HG03066 (cell line): ENCODE measurements around the gene PRRC2A.

ENCODE experiments used
- ATAC-seq: cut with Tn5 transposase; IDR thresholded peaks from one replicate; pipeline ENCODE4 v1.9.1; 2021; ENCODE audit warnings: low read depth; ENCODE audit not compliant: unreplicated experiment

The PRRC2A gene

DNA sequence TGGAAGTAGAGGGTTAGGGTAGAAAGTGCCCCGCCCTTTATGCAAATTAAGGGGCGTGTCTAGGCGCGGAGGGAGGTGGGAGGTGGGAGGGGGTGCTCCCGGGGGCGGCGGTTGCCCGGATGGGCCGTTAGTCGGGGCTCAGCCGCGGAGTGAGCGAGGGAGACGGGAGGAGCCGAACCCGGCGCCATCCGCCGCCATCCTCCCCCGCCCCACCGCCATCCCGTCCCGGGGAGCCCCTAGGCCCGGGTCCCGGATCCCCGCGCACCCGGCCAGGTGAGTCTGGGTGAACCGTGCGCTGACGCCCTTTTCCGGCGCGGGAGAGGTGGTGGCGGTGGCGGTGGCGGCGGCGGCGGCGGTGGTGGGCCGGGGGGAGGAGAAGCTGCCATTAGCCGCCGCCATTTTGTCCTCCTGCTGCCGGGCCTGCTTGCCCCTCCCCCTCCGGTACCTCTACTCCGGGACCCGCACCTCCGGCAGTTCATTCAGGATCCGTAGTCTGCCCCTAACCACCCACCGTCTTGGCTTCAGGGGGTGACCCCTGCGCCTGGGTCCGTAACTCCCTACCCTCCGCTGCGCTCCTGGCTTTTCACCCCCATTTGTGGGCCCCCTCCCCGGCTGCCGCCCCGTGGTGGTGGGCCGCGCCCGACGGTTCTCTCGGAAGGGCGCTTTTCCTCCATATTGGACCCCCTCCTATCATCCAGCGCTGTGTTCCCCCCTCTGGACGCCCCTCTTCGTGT, at the start of gene PRRC2A:
TSS of gene PRRC2A (plus strand) at position 130 of the 734 bp plus-strand sequence. CDS start 2,075 bp downstream, outside the sequence.
- ATAC-seq = peak; percentile 34

DNA sequence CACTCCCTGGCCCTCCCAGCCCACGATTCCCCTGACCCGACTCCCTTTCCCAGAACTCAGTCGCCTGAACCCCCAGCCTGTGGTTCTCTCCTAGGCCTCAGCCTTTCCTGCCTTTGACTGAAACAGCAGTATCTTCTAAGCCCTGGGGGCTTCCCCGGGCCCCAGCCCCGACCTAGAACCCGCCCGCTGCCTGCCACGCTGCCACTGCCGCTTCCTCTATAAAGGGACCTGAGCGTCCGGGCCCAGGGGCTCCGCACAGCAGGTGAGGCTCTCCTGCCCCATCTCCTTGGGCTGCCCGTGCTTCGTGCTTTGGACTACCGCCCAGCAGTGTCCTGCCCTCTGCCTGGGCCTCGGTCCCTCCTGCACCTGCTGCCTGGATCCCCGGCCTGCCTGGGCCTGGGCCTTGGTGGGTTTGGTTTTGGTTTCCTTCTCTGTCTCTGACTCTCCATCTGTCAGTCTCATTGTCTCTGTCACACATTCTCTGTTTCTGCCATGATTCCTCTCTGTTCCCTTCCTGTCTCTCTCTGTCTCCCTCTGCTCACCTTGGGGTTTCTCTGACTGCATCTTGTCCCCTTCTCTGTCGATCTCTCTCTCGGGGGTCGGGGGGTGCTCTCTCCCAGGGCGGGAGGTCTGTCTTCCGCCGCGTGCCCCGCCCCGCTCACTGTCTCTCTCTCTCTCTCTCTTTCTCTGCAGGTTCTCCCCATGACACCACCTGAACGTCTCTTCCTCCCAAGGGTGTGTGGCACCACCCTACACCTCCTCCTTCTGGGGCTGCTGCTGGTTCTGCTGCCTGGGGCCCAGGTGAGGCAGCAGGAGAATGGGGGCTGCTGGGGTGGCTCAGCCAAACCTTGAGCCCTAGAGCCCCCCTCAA, 48.2 kb upstream of the PRRC2A start, which contains the start of gene LTA:
TSS of gene LTA (plus strand) at position 249 of the 871 bp plus-strand sequence. CDS start at position 703, 454 bp downstream.
- peak; percentile 52 for ATAC-seq

DNA sequence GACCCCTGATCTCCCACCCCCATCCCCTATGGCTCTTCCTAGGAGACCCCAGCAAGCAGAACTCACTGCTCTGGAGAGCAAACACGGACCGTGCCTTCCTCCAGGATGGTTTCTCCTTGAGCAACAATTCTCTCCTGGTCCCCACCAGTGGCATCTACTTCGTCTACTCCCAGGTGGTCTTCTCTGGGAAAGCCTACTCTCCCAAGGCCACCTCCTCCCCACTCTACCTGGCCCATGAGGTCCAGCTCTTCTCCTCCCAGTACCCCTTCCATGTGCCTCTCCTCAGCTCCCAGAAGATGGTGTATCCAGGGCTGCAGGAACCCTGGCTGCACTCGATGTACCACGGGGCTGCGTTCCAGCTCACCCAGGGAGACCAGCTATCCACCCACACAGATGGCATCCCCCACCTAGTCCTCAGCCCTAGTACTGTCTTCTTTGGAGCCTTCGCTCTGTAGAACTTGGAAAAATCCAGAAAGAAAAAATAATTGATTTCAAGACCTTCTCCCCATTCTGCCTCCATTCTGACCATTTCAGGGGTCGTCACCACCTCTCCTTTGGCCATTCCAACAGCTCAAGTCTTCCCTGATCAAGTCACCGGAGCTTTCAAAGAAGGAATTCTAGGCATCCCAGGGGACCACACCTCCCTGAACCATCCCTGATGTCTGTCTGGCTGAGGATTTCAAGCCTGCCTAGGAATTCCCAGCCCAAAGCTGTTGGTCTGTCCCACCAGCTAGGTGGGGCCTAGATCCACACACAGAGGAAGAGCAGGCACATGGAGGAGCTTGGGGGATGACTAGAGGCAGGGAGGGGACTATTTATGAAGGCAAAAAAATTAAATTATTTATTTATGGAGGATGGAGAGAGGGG, 47.0 kb upstream of the PRRC2A start:
- ATAC-seq = no peak

DNA sequence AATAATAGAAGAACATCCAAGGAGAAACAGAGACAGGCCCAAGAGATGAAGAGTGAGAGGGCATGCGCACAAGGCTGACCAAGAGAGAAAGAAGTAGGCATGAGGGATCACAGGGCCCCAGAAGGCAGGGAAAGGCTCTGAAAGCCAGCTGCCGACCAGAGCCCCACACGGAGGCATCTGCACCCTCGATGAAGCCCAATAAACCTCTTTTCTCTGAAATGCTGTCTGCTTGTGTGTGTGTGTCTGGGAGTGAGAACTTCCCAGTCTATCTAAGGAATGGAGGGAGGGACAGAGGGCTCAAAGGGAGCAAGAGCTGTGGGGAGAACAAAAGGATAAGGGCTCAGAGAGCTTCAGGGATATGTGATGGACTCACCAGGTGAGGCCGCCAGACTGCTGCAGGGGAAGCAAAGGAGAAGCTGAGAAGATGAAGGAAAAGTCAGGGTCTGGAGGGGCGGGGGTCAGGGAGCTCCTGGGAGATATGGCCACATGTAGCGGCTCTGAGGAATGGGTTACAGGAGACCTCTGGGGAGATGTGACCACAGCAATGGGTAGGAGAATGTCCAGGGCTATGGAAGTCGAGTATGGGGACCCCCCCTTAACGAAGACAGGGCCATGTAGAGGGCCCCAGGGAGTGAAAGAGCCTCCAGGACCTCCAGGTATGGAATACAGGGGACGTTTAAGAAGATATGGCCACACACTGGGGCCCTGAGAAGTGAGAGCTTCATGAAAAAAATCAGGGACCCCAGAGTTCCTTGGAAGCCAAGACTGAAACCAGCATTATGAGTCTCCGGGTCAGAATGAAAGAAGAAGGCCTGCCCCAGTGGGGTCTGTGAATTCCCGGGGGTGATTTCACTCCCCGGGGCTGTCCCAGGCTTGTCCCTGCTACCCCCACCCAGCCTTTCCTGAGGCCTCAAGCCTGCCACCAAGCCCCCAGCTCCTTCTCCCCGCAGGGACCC, 46.1 kb upstream of the PRRC2A start:
- ATAC-seq = no peak

DNA sequence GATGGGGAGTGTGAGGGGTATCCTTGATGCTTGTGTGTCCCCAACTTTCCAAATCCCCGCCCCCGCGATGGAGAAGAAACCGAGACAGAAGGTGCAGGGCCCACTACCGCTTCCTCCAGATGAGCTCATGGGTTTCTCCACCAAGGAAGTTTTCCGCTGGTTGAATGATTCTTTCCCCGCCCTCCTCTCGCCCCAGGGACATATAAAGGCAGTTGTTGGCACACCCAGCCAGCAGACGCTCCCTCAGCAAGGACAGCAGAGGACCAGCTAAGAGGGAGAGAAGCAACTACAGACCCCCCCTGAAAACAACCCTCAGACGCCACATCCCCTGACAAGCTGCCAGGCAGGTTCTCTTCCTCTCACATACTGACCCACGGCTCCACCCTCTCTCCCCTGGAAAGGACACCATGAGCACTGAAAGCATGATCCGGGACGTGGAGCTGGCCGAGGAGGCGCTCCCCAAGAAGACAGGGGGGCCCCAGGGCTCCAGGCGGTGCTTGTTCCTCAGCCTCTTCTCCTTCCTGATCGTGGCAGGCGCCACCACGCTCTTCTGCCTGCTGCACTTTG, 45.1 kb upstream of the PRRC2A start, which contains the start of gene TNF:
TSS of gene TNF (plus strand) at position 231 of the 567 bp plus-strand sequence. CDS start at position 408, 177 bp downstream.
- ATAC-seq = no peak

DNA sequence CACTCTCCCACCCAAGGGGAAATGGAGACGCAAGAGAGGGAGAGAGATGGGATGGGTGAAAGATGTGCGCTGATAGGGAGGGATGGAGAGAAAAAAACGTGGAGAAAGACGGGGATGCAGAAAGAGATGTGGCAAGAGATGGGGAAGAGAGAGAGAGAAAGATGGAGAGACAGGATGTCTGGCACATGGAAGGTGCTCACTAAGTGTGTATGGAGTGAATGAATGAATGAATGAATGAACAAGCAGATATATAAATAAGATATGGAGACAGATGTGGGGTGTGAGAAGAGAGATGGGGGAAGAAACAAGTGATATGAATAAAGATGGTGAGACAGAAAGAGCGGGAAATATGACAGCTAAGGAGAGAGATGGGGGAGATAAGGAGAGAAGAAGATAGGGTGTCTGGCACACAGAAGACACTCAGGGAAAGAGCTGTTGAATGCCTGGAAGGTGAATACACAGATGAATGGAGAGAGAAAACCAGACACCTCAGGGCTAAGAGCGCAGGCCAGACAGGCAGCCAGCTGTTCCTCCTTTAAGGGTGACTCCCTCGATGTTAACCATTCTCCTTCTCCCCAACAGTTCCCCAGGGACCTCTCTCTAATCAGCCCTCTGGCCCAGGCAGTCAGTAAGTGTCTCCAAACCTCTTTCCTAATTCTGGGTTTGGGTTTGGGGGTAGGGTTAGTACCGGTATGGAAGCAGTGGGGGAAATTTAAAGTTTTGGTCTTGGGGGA, 44.4 kb upstream of the PRRC2A start:
- no peak for ATAC-seq

DNA sequence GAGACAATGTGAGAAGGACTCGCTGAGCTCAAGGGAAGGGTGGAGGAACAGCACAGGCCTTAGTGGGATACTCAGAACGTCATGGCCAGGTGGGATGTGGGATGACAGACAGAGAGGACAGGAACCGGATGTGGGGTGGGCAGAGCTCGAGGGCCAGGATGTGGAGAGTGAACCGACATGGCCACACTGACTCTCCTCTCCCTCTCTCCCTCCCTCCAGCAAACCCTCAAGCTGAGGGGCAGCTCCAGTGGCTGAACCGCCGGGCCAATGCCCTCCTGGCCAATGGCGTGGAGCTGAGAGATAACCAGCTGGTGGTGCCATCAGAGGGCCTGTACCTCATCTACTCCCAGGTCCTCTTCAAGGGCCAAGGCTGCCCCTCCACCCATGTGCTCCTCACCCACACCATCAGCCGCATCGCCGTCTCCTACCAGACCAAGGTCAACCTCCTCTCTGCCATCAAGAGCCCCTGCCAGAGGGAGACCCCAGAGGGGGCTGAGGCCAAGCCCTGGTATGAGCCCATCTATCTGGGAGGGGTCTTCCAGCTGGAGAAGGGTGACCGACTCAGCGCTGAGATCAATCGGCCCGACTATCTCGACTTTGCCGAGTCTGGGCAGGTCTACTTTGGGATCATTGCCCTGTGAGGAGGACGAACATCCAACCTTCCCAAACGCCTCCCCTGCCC, 43.5 kb upstream of the PRRC2A start:
- no peak for ATAC-seq

DNA sequence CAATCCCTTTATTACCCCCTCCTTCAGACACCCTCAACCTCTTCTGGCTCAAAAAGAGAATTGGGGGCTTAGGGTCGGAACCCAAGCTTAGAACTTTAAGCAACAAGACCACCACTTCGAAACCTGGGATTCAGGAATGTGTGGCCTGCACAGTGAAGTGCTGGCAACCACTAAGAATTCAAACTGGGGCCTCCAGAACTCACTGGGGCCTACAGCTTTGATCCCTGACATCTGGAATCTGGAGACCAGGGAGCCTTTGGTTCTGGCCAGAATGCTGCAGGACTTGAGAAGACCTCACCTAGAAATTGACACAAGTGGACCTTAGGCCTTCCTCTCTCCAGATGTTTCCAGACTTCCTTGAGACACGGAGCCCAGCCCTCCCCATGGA, 42.9 kb upstream of the PRRC2A start:
- ATAC-seq = no peak

DNA sequence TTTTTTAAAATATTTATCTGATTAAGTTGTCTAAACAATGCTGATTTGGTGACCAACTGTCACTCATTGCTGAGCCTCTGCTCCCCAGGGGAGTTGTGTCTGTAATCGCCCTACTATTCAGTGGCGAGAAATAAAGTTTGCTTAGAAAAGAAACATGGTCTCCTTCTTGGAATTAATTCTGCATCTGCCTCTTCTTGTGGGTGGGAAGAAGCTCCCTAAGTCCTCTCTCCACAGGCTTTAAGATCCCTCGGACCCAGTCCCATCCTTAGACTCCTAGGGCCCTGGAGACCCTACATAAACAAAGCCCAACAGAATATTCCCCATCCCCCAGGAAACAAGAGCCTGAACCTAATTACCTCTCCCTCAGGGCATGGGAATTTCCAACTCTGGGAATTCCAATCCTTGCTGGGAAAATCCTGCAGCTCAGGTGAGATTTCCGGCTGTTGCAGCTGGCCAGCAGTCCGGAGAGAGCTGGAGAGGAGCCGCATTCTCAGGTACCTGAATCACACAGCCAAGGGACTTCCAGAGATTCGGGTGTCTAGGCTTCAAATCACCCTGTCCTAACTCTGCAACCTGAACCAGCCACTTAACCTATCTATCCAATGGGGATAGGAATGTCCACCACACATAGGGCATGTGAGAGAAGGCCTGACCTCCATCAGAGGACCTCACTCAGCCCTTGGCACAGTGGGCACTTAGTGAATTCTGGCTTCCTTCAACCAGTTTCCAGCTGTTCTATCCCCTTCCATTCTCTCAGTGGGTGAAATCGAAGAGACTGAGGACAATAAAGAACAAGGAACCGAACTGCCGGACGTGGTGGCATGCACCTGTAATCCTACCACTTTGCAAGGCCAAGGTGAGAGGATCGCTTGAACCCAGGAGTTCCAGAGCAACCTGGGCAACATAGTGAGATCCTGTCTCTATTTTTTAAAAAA, 42.1 kb upstream of the PRRC2A start:
- no peak for ATAC-seq

DNA sequence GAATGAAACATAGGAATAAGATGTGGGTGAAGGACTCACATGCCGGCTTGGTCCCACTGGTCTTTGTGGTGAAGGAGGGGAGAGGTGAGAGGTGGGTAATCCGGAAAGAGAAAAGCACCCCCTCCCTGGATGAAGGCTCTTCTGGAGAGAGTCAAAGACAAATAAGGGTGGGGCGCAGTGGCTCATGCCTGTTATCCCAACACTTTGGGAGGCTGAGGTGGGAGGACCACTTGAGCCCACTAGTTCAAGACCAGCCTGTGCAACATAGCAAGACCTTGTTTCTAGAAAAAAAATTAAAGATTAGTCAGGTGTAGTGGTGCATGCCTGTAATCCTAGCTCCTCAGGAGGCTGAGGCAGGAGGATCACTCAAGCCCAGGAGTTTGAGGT, 41.4 kb upstream of the PRRC2A start:
- no peak for ATAC-seq

DNA sequence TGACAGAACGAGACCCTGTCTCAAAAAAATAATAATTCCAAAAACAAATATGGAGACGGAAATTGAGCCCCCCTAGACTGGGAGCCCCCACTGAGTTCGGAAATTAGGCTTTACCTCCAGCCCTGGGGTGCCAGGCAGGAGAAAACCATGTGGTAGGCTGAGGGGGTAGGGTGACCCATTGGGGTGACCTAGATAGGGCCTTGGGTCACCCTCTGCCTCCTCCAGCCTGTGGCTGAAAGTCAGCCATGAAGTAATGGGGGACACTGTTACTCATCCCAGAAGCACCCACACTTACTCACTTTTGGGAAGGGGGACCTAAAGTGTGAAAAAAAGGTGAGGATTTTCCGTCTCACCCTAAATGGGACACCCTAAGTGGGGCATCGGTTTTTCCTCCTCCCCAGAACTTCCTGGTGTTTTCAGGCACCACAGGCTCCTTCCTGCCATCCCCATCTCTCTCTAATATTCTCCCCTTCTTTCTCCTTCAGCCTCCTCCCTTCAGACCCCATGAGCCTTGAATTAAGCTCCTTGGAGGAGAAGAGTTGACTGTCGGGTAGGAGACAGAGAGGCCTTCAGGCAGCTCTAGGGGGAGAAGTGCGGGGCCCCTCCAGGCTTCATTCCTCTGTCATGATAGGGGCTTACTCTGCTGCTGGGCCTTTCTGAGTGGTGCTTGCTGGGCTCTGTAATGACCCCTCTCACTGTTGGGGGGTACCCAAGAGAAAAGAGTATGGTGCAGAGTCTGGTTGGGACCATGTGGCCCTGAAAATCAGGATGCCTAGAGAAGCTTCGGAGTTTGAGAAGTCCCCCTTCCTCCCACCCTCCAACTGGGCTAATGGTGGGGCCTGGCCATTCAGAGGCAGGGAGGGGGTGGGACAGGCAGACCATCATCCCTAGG, 40.7 kb upstream of the PRRC2A start:
- ATAC-seq = no peak

DNA sequence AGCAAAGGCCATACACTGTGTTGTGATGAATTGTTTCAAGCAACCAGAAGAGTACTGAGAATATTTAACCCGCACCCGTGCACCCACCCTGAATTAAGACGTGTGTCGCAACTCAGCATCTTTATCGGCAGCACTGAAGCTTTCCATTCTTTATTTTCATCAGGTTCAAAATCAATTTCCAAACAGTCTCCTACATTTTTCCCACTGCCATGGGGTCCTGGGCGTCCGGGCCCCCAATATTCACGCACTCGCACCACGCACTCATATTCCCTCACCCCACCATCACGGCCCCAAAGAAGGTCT, 40.1 kb upstream of the PRRC2A start:
- peak; percentile 6 for ATAC-seq

DNA sequence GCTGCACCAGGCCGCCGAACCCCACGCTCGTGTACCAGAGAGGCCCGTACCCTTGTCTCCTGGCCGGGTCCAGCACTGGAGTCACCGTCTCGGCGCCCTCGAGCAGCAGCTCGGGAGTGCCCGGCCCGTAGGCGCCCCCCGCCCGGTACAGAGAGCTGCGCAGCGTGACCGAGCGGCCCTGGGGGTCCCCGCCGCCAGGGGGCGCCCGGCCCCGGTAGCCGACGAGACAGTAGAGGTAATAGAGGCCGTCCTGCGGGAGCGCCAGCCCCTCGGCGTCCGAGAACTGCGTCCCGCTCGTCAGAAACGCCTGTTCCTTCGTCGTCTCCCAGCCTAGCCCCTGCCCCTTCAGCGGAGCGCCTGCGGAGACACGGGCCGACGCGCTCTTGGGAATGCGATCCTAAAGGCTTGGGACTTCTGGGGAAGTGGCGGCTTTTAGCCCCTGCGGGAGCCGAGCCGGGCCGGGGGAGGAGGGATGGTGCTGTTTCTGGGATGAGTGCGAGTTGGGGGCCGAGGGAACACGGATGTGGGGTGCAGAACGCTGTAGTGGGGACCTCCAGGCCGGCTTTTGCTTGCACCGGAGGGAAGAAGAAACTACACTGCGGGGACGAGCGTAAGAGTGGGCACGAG, 39.6 kb upstream of the PRRC2A start:
- peak; percentile 58 for ATAC-seq

DNA sequence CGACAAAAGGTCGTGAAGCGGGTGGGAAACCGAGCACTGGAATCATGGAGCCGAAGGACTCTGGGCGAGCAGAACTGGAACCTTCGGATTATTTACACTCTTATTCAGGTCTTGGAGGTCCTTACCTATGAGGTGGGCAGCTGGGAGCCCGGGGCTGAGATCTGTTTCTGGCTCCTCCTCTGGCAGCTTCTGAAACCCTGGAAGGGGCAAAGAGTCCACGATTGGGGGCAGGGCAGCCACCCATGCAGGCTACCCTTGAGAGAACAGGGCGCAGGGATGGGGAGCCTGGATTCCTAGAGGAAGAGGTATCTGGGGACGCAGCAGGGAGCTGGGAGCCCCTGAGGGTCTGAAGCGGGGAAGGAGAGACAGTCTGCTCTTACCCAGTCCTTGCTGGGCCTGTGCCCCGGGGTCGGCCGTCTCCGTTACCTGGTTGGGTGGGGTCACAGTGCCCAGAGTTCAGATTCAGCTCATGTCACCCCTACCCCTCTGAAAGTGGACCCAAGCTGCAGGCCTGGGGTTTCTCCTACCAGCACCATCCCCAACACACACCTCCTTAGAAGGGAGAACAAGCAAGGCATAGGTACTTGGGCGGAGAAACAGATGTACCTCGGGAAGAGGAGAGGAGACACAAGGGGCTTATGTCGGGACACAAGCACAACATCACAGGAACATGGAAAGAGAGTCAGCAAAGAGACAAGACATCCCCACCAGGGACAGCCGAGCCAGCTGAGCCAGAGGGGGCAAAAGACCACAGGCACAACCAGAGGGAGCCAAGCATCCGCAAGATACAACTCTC, 38.9 kb upstream of the PRRC2A start:
- ATAC-seq = no peak

DNA sequence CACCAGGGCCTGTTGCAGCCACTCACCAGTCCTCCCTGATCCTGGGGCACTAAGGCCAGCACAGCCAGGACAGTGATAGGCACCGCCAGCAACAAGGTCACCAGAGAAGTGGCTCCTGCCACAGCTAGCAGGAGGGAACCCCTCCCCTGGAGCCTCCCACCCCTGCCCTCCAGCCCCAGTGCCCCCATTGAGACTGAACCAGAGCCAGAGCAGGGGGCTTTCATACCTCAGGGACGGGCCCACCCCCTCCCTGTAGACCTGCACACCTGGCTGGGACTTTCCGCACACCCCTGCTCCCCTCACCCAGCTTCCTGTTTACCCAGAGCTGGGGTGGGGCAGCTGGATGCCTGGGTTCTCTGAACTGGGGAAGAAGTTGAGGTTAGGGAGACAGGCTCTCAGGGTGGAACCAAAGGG, 38.3 kb upstream of the PRRC2A start, which contains the start of gene LTB:
TSS of gene LTB (minus strand) at position 195 of the 414 bp plus-strand sequence. CDS start at position 188, 7 bp downstream.
- ATAC-seq = no peak
